Epithelial cell of esophagus (primary cell): Measurements from ENCODE around the gene KCTD15.

Experiments
- DNase-seq: peaks from one replicate; pipeline ENCODE4 v3.0.0; 2010; ENCODE audit warnings: low read depth
- H3K4me3 ChIP-seq: 2 replicates; pipeline ENCODE4 v1.5.1; 2011; ENCODE audit warnings: mild to moderate bottlenecking, low read length, control low read depth
- TF ChIP-seq, protein P1 (sequence below): IDR thresholded peaks from 2 replicates; pipeline ENCODE4 v1.5.1; 2011; ENCODE audit warnings: low read depth, mild to moderate bottlenecking, low read length, control low read depth, inconsistent platforms; ENCODE audit not compliant: insufficient read depth; ENCODE audit errors: missing control alignments

The KCTD15 gene

DNA sequence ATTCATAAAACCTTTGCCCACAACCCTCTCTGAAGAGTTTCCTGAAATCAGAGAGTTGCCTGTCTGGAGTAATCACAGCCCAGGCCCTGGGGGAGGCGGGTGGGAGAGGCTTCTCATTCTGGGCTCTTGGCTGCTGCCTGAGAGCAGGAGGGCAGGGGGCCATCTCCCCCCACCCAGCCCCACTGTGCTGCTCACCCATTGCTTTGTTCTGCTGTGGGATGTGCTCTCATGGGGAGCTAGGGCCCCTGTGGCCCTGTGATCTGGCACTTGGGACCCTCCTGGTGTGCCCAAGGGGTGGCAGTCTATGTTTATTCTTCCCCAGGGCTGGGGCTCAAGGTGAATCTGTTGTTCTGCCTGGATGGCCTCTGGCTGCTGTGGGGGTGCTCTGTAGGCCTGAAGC lies 6.1 kb downstream of the KCTD15 start:
- no peak overlapping the region for H3K4me3 ChIP-seq
- TF ChIP-seq, protein P1, sequence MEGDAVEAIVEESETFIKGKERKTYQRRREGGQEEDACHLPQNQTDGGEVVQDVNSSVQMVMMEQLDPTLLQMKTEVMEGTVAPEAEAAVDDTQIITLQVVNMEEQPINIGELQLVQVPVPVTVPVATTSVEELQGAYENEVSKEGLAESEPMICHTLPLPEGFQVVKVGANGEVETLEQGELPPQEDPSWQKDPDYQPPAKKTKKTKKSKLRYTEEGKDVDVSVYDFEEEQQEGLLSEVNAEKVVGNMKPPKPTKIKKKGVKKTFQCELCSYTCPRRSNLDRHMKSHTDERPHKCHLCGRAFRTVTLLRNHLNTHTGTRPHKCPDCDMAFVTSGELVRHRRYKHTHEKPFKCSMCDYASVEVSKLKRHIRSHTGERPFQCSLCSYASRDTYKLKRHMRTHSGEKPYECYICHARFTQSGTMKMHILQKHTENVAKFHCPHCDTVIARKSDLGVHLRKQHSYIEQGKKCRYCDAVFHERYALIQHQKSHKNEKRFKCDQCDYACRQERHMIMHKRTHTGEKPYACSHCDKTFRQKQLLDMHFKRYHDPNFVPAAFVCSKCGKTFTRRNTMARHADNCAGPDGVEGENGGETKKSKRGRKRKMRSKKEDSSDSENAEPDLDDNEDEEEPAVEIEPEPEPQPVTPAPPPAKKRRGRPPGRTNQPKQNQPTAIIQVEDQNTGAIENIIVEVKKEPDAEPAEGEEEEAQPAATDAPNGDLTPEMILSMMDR, result no peak
- DNase-seq, result no peak

DNA sequence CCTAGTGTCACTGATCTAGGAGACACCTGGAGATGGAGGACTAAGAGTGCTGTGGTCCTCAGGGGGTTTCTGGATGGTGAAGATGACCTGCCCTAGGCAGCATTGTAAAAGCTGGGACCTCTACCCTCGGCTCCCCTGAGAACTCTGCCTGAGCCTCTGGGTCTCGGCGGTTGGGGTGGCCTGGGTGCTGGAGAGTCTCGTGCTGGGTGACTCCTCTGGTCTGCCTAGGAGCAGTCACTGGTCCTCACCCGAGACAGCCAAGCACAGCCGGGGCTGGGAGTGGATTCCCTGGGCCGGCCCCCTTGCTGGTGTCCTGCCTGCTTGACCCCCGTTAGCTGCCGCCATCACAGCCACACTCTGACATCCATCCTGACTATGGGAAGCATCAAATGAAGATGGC lies 6.7 kb downstream of the KCTD15 start:
- TF ChIP-seq, protein P1, result no peak
- no peak for DNase-seq
- no peak overlapping the region for H3K4me3 ChIP-seq

DNA sequence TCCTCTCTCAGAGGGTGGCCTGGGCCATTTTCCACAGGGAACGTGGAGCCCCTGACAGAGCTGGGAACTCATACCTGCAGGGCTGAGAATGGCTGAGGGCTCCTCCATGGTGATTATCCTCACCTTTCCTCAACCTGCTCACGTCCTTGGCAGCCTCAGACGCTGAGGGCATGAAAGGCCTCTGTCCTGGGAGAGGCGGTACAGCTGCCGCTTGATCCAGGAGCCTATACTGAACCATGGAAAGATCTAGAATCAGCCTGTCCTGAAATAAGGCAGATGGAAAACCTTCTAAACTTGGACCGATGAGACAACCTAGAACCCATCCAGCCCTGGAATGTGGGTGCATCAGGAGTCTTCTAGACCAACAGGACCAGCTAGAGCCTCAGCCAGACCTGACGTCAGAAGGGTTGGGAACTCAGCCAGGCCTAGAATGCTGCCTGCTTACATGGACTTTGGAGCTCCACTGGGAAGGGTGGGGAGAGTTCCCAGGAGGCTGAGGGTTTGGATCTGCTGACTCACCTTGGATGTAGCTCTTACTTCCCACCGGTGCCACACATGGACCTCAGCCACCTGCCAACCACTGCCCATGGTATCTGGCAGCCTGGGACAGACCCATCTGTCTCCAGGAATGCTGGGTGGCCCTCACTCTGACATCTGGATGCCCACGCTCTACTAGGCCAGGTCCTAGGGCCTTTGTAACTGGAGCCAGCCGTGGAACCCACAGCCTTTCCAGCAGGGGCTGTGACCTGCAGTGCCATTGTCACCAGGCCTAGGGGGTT lies 7.5 kb downstream of the KCTD15 start:
- TF ChIP-seq, protein P1, result no peak
- DNase-seq, result peak; percentile 90
- H3K4me3 ChIP-seq, result no peak overlapping the region

DNA sequence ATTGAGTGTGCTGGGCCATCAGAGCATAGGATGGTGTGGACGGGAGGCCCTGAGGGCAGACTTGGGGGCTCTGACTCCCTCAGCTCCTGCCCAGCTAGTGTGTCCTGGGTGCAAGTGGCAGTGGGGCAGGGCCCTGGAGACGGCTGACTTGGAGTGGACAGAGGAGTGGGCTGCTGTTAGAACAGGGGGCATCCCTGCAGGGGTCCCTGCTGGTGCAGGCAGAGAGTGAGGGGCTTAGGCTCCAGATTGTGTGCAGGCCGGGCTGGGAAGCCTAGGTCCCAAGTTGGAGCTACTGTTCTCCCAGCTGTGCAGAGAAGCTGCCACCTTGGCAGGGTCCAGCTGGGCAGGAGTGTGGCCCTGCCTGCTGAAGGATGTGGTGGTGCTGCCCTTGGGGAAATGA lies 8.6 kb downstream of the KCTD15 start:
- no peak for DNase-seq
- TF ChIP-seq, protein P1, result no peak
- no peak overlapping the region for H3K4me3 ChIP-seq

DNA sequence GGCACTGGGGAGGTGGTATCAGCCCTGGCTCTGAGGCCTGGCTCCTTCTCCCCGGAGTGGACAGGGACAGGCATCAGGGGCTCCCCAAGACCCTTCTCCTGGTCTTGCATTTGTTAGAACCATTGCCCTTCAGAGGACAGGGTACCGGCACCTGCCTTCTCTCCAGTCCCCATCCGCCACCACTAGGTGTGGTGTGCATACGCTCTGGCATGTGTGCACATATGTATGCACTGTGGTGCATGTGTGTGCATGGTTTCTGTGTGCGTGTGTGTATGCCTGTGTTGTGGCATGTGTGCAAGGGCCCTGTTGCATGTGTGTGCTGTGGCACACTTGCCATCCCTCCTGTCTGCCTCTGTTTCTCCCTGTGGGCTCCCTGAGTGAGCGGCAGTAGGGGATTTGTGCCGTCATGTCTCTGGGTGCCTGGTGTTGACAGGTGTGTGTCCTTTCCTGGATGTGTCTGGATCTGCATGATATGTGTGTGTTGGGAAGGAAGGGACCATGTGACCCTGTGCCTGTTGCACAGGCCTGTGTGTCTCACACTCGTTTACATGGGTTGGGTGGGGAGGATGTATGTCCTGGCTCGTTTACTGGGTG lies 9.3 kb downstream of the KCTD15 start:
- TF ChIP-seq, protein P1, result no peak
- H3K4me3 ChIP-seq, result no peak overlapping the region
- no peak for DNase-seq

DNA sequence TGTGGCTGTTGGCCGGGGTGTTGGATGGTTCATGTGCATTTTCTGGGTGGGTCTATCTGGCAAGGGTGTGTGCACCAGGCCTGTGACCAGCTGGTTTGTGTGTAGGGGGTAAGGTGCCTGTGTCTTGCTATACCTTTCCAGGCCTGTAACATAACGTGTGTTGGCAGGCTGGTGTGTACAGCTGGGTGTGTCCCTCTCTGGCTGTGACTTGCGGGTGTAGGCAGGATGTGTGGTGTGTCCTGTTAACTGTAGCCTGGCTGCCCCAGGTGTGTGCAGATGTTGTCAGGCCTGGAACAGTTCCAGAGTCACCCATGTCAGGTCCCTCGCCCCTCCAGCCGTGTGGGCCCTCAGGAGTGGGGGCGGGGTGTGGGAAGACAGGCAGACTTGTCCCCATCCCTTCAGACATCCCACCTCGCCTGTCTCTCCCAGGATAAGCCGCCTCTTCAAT lies 9.8 kb downstream of the KCTD15 start:
- peak; percentile 66 for DNase-seq
- TF ChIP-seq, protein P1, result peak; percentile 7
- no peak overlapping the region for H3K4me3 ChIP-seq
